GM21737 (cell line): ENCODE data around the gene PERM1.
A peak's percentile ranks its signal among the peaks of the same experiment; 100 is the strongest.
"Not testable (repeated sequence)": the region's sequence is repeated elsewhere in the genome, so short reads cannot be mapped to it uniquely, and the experiment has no call there.

Source experiments
- ATAC-seq: cut with Tn5 transposase; IDR thresholded peaks from one replicate; pipeline ENCODE4 v1.9.1; 2021; ENCODE audit warnings: mild to moderate bottlenecking, moderate library complexity; ENCODE audit not compliant: unreplicated experiment

The PERM1 gene

DNA sequence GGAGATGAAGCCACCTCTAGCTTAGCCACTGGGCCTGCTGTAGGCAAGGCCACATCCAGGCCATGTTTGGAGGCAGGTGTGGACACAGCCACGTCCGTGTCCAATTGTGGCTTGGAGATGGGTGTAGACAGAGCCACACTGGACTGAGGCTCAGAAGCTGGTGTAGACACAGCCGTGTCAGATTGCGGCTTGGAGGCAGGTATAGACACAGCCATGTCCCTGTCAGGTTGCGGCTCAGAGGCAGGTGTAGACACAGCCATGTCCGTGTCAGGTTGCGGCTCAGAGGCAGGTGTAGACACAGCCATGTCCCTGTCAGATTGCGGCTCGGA lies 2.2 kb downstream of the PERM1 start:
- no peak for ATAC-seq

DNA sequence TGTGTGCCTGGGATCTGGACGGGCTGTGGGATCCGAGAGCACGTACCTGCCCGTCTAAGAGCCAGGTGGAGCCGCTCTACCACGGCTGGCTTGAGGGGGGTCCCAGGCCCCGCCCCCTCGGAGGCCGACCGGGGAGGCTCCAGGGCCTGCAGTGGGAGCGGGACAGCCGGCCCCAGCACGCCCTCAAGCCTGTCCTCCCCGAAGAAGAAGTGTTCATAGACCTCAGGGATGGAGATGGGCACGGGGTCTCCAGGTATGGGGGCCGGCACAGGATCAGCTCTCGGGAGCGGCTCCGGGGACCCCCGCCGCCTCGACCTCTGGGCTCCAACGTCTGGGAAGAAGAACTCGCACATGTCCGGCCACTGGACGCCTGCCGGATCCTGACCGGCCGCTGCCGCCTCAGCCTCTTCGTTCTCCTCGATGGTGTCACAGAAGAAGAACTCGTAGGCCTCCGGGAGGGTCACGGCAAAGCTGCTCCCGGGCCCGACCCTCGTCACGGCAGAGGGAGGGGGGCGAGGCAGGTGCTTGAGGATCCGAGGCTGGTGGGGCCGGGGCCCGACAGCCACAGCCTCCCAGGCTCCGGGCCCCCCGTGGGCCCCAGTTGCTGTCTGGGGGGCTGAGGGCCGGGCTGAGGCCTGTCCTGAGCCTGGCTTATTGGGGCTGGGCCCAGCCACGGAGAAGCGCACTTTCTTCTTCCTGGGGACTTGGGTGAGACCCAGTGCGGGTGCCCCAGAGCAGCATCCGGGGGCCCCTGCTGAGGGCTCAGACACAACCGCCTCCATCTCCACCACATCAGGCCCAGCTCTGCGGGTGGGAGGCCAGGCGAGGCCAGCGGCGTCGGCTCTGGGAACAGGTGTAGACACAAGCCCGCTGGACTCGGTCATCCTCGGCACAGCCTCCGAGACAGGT lies 2.8 kb downstream of the PERM1 start:
- ATAC-seq = no peak

GRCh38 chr1:978069-978834 lies 3.6 kb downstream of the PERM1 start:
- no peak for ATAC-seq

GRCh38 chr1:976791-977190 lies 5.1 kb downstream of the PERM1 start:
- ATAC-seq = not testable (repeated sequence)

DNA sequence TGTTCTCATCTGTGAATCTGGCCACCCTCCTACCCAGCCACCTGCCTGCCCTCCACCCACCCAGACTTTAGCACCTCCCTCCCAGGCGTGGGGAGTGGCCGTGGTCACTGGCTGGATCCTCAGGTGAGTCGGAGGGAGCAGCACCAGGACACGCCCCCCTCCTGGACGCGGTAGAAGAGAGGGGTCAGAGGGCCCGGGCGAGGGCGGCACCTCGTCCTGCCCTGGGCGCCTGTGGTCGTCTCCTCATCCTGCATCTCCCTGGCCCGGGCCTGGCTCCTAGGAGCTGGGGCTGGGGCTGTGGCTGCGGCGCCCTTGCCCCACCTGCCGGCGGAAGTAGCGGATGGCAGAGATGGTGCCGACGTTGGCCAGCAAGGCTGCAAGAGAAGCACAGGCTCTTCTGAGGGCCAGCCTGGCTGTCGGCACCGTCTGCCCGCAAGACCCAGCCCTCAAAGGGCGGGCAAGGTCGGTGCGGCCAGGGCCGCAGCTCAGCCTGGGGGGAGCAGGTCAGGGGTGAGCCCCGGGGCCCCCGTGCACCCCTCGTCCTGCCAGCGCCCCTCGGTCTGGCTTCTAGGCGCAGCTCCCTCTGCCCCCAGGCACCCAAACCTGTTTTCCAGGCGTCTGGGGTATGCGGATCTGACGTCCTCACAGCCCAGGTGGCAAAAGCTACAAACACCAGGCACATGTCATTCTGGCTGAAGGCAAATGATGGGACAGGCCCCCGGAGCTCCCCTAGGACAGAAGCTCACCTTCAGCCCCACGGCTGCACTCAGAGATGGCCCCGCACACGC lies 5.8 kb downstream of the PERM1 start:
- ATAC-seq = no peak

DNA sequence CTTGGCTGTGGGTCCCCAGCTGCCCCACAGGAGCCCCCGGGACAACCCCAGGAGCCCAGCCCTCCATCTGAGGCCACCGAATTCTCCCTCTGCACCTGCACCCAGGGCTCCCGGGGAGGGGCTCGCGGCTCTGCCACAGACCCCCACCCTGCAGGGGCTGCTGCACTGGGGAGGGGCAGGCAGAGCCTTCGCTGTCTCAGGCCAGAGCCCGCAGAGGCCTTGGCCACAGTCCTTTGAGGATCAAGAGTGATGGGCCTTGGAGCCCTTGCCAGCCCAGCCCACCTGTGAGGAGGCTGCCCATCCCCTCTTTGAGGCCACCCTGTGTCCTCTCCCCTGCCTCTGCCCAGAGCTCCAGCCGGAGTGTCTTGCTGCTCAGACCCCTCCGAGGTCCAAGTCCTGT lies 6.5 kb downstream of the PERM1 start:
- no peak for ATAC-seq

DNA sequence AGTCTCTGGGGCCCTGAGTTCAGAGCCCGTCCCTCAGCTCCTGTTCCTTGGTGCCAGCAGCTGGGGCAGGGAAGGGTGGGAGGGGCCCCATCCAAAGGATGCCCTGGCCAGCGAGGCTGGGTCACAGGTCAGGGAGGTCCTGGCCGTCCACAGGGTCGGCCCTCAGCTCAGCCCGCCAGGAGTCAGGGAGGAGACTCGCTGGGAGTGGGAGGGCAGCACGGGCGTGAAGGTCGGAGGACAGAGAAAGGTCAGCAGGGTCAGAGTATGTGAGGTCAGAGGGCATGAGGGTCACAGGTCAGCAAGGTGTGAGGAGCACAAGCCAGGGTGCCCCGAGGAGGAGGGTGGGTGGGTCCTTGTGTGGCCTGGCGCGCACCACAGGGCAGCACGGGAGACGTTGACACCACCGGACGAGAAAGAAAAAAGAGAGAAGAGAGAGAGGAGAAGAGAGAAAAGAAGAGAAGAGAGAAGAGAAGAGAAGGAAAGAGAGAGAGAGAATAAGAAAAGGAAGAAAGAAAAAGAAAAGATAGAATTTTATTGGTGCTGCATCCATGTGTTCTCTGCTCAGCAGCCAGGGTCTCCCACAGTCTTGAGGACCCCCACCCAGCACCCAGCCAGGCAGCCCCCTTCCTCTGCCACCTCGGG lies 7.1 kb downstream of the PERM1 start:
- no peak for ATAC-seq

DNA sequence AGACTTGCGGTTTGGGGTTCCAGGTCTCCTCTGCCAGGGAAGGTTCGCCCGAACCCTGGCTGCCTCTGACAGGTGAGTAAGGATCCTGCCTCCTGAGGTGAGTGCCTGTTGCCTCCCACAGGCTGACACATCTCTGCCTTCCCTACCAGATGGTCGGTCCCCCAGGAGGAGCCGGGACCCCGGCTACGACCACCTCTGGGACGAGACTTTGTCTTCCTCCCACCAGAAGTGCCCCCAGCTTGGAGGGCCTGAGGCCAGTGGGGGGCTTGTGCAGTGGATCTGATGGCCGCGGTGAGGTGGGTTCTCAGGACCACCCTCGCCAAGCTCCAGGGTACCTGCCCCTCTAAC lies 7.6 kb downstream of the PERM1 start:
- no peak for ATAC-seq

- no peak for ATAC-seq
These were observed 8.2 kb downstream of the PERM1 start for GRCh38 chr1:973459-974292.

DNA sequence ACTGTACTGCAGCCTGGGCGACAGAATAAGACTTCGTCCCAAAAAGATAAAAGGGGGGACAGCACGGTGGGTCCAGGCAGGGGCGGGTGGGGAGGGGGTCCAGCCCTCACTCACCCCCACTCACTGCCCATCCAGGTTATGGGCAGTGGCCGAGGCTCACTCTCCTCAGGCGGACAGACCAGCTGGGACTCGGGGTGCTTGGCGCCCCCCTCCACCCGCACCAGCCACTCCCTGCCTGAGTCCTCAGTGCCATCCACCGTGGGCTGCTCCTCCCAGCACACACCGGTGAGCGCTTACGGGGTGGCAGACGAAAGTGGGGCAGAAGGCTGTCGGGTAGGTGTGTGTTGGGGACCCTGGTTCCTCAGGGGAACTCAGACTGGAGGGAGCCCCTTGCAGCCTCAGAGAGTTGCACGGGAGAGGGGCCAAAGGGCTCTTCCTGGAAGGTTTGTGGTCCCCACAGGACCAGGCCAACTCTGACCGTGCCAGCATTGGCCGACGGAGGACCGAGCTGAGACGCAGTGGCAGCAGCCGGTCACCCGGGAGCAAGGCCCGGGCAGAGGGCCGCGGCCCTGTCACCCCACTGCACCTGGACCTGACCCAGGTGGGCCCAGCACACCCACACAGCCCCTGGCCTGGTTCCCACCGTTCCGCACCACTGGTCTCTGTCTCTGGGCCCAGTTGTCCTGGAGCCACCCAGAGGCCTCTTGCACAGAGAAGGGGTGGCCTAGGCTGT lies 9.0 kb downstream of the PERM1 start:
- ATAC-seq = no peak

GRCh38 chr1:971751-972506 lies 10.0 kb downstream of the PERM1 start:
- ATAC-seq = no peak

DNA sequence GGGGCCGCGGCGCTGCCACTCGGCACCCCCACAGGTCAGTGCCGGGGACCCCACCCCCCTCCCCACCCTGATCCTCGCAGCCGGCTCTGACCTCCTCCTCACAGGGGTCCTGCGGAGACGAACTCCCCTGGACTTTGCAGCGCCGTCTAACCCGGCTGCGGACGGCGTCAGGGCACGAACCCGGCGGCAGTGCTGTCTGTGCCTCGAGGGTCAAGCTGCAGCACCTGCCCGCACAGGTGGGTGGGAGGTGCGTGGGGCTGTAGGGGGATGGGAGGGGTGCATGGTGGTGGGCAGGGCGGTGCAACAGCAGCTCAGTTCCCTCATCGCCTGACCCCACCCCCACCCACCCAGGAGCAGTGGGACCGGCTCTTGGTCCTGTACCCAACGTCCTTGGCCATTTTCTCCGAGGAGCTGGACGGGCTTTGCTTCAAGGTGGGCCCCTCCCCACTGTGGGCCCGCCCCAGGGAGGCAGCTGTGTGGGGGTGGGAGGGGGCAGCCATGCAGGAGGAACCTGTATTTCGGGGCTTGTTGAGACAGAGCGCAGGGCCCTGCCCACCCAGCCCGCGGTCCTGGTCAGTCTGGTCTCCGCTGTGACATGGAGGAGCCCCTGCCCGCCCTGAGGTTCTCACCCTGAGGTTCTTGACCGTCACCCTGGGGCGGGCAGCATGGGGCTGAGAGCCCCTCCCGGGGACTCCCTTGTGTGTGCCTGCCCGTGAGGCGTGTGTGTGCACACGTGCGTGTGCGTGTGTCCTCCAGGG lies 10.7 kb downstream of the PERM1 start:
- no peak for ATAC-seq

DNA sequence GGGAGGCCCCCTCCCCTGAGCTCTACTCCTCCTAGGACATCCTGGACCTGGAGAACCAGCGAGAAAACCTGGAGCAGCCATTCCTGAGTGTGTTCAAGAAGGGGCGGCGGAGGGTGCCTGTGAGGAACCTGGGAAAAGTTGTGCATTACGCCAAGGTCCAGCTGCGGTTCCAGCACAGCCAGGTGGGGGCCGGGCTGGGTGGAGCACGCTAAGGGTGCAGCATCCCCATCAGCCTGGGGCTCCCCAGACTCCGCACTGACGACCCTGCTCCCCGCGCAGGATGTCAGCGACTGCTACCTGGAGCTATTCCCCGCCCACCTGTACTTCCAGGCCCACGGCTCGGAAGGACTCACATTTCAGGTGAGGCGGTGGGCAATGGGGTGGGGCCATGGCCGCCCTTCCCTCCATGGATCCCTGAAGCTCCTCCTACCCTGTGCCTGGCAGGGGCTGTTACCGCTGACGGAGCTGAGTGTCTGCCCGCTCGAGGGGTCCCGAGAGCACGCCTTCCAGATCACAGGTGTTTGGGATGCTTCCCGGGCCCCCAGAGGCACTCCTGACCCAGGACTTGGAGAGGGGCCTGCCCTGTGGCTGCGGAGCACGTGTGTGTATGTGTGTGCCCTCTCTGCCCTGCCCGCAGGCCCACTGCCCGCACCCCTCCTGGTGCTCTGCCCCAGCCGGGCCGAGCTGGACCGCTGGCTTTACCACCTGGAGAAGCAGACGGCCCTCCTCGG lies 11.5 kb downstream of the PERM1 start:
- no peak for ATAC-seq

DNA sequence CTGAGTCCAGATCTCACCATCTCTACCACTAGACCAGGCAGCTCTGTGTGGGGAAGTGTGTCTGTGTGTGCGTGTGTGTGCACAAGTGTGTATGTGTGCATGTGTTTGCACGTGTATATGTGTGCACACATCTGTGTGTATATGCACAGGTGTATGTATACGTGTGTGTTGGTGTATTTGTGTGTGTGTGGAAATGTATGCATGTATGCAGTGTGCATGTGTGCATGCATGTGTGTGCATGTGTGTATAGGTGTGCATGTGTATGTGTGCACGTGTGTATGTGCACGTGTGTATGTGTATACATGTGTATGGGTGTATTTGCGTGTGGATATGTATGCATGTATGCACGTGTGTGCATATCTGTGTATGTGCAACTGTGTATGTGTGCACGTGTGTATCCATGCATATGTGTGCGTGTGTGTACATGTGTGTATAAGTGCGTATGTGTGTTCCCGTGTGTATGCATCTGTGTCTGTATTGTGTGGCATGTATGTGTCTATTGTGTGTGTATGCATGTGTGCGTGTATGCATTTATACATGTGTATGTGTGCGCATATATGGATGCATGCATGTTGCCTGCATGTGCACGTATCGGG lies 12.5 kb downstream of the PERM1 start:
- ATAC-seq = no peak

GRCh38 chr1:967466-968343 lies 14.2 kb downstream of the PERM1 start:
- no peak for ATAC-seq

- peak; percentile 55 for ATAC-seq
These were observed 15.1 kb downstream of the PERM1 start for GRCh38 chr1:966704-967300.
